ENCODE data around the gene TNFRSF14. TPM values are rescaled to one million over a fixed set of nuclear protein-coding genes. Genes with fewer than 3 reads are reported as not detected.
"Not testable (repeated sequence)": the region's sequence is repeated elsewhere in the genome, so short reads cannot be mapped to it uniquely, and the experiment has no call there.

The TNFRSF14 gene
- total RNA-seq, 1 donor = 17.7 TPM

DNA sequence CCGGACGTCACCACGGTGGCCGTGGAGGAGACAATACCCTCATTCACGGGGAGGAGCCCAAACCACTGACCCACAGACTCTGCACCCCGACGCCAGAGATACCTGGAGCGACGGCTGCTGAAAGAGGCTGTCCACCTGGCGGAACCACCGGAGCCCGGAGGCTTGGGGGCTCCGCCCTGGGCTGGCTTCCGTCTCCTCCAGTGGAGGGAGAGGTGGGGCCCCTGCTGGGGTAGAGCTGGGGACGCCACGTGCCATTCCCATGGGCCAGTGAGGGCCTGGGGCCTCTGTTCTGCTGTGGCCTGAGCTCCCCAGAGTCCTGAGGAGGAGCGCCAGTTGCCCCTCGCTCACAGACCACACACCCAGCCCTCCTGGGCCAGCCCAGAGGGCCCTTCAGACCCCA lies 7.0 kb downstream of the TNFRSF14 start:
- H3K4me3 ChIP-seq (ENCODE audit: low read depth, low read length) = no peak overlapping the region
- DNase-seq (ENCODE audit: low read depth) = no peak
- TF ChIP-seq, protein P1, sequence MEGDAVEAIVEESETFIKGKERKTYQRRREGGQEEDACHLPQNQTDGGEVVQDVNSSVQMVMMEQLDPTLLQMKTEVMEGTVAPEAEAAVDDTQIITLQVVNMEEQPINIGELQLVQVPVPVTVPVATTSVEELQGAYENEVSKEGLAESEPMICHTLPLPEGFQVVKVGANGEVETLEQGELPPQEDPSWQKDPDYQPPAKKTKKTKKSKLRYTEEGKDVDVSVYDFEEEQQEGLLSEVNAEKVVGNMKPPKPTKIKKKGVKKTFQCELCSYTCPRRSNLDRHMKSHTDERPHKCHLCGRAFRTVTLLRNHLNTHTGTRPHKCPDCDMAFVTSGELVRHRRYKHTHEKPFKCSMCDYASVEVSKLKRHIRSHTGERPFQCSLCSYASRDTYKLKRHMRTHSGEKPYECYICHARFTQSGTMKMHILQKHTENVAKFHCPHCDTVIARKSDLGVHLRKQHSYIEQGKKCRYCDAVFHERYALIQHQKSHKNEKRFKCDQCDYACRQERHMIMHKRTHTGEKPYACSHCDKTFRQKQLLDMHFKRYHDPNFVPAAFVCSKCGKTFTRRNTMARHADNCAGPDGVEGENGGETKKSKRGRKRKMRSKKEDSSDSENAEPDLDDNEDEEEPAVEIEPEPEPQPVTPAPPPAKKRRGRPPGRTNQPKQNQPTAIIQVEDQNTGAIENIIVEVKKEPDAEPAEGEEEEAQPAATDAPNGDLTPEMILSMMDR (IDR thresholded peaks at IDR 0.05; ENCODE audit: insufficient read depth, low read depth, low read length) = no peak

DNA sequence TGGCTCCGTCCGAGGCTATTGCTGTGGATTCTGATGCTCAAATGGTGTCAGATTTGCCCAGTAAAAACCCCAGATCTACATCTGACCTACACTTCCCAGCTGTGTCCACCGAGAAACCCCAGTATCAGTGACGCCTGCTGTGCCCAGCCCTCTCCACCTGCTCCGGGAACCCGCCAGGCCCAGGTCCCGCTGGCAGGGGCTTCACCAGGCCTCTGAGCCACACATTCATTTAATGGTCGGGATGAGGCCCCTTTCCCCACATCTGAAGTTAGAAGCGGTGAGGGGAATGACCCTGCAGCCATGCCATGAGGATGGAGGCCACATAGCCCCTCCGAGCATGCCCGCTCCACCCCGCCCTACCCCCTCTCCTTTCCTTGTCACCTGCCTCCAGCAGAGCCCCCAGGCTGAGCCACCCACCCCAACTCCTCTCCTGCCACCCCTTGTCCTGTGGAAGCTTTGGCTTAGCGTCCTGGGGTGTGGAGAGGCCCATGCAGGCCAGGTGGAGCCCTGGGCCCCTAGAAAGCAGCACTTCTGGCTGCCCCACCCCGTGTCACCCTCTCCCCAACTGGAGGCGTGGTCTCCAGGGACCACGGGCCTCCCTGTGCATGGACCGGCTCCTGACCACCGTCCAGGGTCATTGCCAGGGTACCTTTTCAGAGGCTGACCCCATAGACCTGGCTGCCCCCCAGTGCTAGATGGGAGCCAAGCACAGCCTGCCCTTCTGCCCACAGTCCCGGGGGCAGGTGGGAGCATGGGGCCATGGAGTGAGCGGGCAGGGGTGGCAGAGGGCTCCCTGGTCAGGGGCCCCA lies 8.0 kb downstream of the TNFRSF14 start:
- TF ChIP-seq, protein P1 (IDR thresholded peaks at IDR 0.05; ENCODE audit: insufficient read depth, low read depth, low read length) = no peak
- H3K4me3 ChIP-seq (ENCODE audit: low read depth, low read length) = no peak overlapping the region
- no peak for DNase-seq (ENCODE audit: low read depth)

DNA sequence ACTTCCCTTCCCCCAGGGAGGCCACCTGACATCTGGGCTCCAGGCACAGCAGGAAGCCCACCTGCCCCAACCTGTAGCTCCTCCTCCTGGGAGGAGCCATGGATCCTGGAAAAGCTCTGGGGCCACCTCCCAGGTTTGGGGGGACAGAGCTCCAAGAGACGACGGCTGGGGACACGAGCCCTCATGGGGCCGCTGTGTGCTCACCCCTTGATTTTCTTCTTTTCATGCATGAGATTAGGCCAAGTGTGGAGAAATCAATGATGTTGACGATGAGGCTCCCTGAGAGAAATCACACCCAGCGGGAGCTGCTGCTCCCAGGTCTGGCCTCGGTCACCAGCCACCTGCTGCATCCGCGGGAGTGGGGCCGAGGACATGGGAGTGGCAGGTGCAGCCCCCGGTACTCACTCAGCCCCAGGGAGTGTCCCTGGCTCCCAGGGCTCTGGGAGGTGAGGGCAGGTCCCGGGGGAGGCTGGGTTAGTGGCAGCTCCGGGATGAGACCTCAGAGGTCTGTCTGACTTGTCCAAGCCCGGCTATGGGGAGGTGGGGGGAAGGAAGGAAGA lies 8.7 kb downstream of the TNFRSF14 start:
- DNase-seq (ENCODE audit: low read depth) = no peak
- TF ChIP-seq, protein P1 (IDR thresholded peaks at IDR 0.05; ENCODE audit: insufficient read depth, low read depth, low read length) = no peak
- H3K4me3 ChIP-seq (ENCODE audit: low read depth, low read length) = no peak overlapping the region

DNA sequence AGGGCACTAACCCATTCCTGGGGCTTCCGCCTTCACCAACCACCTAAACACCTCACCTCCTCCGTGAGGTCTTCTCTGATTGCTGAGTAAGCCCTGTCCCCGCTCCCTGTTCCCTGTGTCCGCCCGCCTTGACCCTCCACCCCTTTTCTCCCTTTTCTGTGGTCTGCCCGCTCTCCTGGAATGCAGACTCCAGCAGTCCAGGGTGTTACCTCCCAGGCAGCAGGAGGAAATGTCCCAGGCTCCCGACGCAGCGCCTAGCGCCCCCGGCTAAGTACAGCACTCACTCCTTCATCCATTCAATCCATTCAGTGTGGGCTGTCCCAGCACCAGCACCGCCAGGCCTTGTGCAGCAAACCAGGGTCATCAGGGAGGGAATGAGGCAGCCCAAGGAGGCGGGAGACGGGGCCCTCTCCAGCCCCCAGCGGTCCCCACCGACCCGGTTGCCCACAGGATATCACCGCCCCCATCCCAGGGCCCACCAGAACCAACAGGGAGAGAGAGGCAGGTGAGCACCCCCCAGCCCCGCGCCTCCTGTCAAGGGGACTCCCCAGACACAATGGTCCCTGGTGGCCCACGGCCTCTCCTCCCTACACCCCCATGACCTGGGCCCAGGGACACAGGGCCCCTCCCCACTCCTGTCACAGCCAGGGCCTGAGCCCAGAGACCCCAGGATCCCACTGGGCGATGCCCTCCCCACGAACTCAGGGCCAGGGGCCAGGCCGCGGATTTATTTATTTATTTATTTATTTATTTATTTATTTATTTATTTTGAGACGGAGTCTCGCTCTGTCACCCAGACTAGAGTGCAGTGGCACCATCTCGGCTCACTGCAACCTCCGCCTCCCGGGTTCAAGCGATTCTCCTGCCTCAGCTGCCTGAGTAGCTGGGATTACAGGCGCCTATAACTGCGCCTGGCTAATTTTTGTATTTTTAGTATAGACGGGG lies 10.2 kb downstream of the TNFRSF14 start:
- TF ChIP-seq, protein P1 (IDR thresholded peaks at IDR 0.05; ENCODE audit: insufficient read depth, low read depth, low read length) = no peak
- H3K4me3 ChIP-seq (ENCODE audit: low read depth, low read length) = no peak overlapping the region
- DNase-seq (ENCODE audit: low read depth) = no peak

DNA sequence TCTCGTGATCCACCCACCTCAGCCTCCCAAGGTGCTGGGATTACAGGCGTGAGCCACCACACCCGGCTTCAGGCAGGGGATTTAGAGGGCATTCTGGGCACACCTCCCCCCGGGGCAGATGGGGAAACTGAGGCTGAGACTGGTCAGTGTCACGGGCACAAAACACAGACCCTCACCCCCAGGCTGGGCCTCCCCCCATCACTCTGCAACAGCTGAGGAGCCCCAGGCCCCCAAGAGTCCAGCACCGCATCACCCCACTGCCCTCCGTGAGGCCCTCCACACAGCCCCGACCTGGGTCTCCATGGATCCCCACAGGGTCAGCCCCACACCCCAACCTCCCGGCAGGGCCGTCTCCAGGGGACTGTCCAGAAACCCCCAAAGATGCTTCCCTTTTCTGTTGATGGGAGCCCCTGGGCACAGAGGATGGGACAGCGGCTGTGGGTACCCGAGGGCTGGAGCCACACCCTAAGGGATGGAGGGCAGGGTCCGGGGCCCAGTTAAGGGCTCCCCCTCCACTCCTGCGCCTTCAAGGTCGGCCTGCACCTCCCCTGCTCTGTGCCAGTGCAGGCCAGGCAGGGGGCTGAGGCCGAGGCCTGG lies 11.0 kb downstream of the TNFRSF14 start:
- DNase-seq (ENCODE audit: low read depth) = no peak
- TF ChIP-seq, protein P1 (IDR thresholded peaks at IDR 0.05; ENCODE audit: insufficient read depth, low read depth, low read length) = no peak
- H3K4me3 ChIP-seq (ENCODE audit: low read depth, low read length) = no peak overlapping the region

DNA sequence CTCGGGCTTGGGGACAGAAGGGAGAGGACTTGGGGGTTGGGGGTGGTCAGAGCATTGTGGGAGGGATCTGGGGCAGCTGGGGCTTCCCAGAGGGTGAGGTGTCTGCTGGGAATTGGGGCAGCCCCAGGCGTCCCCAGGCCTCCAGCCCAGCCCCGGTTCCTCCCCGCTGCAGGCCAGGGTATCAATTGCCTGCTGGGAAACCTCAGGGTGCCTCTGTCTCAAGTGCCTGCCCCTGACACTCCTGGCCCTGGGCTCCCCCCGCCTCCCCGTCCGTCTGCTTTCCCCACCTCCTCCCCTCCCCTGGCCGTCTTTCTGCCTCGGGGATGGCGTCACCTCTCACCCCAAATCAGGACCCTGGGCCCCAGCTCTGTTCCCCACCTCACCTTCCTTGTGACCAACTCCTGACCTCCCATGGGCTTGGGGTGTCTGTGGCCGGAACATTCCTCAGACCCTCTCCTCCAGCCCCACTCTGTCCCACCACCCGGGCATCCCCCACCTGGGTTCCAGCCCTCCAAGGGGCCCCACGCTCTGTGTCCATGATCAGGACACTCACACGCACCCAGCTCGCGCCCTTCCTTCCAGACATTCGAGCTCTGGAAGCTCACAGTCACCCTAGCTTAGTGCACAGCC lies 12.1 kb downstream of the TNFRSF14 start:
- H3K4me3 ChIP-seq (ENCODE audit: low read depth, low read length); DNase-seq (ENCODE audit: low read depth): not testable (repeated sequence)

Measured in fibroblast of villous mesenchyme (primary cell).